SKM-1 treated with dmso at 0.1 percent for 144 hours (cell line): ENCODE data around the gene FANCC.
A peak's percentile ranks its signal among the peaks of the same experiment; 100 is the strongest.

Experiments
- DNase-seq: peaks from one replicate; lab custom pipeline; 2025; ENCODE audit not compliant: unreplicated experiment; lab: John Stamatoyannopoulos, UW

FANCC gene

GRCh38 chr9:95317119-95317892 is at the start of gene FANCC:
Gene FANCC (minus strand): TSS chr9:95317709. CDS start chr9:95249291, 68,418 bp downstream.
- peak; percentile 32 for DNase-seq

- DNase-seq = no peak
Observed at GRCh38 chr9:95366731-95367325, 49.3 kb upstream of the FANCC start.

DNA sequence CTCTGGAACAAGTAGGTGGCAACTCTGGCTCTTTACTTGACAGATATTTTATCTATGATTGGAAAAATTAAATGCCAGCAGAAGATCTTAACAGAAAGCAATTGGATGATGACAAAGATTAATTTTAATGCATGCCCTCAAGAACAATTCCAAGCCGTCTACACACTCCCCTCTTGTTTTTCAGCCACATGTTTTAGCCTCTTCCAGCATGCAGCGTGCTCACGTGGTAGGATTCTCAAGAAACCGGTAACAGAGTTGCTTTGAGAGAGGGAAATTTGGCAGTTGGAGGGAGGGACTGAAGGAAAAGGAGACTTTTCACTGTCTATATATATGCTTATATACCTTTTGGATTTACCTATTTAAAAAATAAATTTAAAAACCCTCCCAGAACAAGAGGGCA is 48.3 kb upstream of the FANCC start:
- no peak for DNase-seq

DNA sequence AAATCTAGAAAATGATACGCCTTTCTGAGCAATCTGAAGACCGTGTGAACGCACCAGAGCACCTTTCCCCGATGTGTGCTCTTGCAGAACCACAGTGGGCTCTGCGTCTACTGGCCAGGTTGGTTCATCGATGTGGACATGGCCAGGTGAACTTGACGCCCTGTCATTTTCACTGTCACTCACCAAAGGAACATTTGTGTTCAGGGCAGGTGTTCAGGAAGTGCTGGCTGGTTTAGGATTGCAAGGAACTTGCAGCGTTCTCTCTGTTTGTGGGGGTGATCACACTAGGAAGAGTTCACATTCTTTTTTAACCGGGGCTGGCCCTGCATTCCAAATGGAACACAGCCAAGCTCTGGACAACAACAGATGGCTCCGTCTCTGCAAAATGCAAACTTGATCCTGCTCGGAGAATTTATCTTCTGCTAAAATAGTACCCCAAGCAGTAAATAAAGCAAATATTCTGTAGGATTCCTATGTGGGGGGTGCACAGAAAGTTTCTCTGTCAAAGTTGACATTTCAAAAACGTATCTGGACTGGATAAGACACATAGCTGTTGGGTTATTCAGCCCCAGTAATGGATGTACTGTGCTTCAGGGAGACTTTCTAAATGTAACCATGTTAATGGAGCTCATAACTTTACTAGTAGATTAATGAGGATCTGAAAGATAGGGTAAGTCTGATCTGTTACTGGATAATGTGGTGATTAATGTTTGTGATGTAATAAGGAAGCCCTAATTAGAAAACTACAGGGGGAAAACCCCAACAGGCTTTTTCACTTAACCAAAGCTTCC is 45.7 kb upstream of the FANCC start:
- no peak for DNase-seq

GRCh38 chr9:95360866-95361265 is 43.4 kb upstream of the FANCC start:
- DNase-seq = no peak

DNA sequence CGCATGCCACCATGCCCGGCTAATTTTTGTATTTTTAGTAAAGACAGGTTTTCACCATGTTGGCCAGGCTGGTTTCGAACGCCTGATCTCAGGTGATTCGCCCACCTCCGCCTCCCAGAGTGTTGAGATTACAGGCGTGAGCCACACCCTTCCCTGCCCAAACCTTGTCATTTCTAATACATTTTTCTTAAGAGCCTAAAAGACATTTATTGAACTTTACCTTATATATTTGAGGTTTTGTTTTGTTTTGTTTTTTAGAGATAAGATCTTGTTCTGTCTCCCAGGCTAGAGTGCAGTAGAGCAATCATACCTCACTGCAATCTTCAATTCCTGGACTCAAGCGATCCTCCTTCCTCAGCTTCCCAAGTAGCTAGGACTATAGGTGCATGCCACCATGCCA is 39.8 kb upstream of the FANCC start:
- no peak for DNase-seq

- no peak for DNase-seq
Observed at GRCh38 chr9:95355500-95355899, 38.0 kb upstream of the FANCC start.

GRCh38 chr9:95351051-95351450 is 33.5 kb upstream of the FANCC start:
- DNase-seq = no peak

DNA sequence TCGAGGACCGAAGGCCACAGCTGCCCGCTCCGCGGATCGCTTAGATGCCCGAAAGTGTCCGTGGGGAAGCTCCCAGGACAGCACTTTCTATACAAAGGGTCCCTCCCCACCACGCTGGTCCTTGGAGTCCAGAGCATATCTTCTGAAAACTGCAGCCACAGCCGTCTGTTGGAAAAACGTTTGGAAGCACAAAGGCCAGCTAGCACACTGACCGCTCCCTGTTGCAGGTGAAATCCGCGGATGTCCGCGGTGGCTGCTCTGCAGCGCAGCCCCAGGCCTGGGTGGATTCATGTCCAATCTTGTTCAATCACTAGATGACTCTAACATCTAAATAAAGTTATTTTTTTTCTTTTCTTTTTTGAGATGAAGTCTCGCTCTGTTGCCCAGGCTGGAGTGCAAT is 32.8 kb upstream of the FANCC start:
- DNase-seq = no peak

DNA sequence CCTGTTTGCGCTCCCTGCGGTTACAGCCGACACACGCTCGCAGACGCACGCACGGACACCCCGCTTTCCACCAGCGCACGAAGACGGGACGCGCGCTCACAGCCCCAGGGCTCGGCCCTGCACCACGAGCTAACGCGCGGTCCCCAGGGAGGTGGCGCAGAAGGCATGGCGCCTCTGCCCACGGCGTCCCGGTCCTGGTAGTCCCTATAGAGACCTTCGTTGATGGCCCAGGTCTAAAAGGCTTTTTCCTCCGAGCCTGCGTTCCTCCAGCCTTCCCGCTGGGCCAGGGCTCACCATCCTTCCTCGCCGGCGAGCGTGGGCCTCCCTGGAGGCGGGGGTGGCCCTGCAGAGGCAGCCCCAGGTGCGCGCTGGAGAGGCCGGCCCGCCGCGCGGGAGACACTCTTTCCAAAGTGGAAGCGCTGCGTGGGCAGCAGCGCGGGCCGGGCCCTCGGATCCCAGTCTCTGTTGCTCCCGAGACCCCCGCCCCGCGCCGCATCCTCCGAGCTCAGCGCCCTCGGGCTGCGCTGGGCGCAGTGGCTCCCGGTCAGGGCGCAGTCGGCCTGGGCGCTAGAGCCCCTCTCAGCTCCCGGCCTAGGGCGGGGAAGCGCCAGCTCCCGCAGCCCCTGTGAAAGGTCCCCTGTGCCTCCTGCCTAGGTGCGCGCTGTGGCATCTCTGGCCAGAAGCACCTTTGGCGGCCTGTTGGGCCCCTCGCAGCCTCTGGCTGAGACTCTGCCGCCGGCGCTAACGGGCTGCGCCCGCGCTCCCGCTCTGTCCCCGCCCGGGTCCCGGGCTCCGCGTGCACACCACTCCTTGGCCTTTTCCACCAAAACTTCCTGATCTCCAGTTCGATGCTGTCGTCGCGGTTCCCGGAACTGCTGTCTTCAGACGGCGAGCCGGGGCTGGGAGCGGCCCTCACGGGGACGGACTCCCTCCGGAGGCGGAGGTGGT is 31.9 kb upstream of the FANCC start:
- no peak for DNase-seq

DNA sequence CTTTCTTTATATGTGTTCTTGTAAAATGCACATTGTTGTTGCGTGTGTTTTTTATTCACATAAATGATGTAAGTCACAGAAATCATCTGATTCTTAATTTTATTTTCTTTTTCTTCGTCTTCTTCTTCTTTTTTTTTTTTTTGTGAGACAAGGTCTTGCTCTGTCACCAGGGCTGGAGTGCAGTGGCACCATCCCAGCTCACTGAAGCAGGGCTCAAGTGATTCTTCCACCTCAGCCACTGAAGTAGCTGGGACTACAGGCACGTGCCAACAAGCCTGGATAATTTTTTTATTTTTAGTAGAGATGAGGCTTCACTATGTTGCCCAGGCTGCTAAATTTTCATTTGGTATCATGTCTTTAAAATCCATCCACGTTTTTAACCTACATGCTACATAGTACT is 28.5 kb upstream of the FANCC start:
- DNase-seq = no peak

DNA sequence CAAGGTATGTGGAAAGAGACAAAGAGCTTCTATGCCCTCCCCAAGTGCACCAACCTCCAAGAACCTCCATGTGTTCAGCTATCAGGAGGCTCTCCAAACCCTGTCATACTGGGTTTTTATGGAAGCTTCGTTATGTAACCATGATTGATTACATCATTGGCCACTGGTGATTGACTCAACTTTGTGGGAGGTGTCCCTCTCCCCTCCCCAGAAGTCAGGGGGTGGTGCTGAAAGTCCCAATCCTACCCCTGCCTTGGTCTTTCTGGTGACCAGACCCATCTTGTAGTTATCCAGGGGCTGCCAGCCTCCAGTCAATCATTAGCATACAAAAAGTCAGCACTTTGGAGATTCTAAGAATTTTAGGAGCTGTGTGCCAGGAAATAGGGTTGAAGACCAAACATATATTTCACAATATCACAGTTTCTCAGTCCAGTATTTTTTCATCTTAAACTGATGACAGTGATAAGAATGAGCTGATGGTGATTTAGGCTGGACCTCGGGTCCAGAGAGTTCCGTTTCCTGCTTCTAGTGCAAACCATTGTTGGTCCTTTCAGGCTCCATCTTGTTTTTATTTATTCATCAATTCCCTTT is 27.3 kb upstream of the FANCC start:
- no peak for DNase-seq

DNA sequence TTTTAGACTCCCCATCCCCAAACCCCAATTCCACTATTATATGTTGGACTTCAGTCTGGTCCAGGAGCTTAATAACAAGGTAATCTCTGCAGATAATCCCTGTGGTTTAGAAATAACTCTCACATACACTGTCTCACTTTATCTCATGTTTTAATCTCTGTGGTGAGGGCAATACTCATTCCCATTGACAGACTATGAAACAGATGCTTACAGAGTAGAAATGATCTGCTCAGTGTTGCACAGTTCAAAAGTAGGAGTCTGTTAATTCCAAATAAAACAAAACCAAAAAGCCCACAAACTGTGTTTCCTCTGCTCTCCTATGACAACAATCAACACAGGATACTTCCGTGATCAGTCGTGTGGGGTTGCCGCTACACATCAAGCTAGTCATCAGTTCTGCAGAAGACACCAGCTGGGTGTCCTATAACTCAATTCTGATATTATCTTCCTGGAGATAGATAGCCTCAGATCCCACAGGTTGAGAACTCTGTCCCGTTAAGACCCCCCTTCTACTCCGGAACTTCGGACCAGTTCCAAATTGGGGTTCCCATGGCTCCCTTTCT is 26.3 kb upstream of the FANCC start:
- DNase-seq = no peak

- DNase-seq = no peak
Observed at GRCh38 chr9:95342571-95342970, 25.1 kb upstream of the FANCC start.

GRCh38 chr9:95341293-95341962 is 23.9 kb upstream of the FANCC start:
- DNase-seq = no peak

- no peak for DNase-seq
Observed at GRCh38 chr9:95338243-95338642, 20.7 kb upstream of the FANCC start.

DNA sequence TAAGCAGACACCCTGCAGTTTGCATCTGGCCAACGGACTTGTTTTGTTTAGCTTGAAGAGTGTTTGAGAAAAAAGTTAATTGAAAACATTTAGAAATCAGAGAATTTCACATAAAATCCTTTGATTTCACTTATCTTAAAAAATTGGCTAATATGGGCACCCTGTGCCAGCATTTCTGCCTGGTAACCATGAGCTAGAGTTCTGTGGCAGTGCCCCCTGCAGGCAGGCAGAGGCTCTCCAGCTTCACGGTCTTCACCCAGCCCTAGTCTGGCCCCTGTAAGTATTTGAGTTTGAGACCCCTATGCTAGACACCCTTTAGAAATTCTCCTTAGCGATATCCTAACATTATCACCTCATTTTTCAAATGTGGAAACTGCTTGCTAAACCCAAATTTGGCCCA is 18.8 kb upstream of the FANCC start:
- peak; percentile 5 for DNase-seq

DNA sequence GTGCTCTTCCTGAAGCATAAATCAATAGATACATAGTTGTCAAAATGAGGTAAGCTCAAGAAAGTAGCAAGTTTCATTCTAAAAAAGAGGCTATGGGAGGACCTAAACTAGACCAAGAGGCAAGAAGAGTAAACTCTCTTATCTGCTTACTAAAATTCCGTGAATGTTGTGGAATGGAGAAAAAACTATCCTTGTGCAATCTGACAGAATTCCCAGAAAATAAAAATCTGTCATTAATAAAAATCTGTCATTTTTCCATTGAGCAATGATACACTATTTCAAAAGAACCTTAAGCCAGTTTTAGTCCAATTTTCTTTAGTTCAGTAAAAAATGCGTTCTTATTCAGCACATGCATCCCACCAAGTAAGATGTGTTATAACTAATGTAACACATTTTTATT is 15.9 kb upstream of the FANCC start:
- DNase-seq = no peak

DNA sequence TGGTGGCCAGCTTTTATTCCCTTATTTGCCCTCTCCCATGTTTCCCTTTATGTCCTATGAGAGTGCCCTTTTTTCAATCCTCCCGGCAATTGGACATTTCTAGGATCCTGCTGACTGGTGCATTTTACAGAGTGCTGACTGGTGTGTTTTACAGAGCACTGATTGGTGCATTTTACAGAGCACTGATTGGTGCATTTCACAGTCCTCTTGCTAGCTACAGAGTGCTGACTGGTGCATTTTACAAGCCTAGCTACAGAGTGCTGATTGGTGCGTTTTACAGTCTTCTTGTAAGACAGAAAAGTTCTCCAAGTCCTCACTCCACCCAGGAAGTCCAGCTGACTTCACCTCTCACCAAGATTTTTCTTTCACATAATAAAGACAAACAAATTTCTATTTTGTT is 15.4 kb upstream of the FANCC start:
- no peak for DNase-seq
